ENCODE results near the gene GNRH2.

Gene GNRH2

DNA sequence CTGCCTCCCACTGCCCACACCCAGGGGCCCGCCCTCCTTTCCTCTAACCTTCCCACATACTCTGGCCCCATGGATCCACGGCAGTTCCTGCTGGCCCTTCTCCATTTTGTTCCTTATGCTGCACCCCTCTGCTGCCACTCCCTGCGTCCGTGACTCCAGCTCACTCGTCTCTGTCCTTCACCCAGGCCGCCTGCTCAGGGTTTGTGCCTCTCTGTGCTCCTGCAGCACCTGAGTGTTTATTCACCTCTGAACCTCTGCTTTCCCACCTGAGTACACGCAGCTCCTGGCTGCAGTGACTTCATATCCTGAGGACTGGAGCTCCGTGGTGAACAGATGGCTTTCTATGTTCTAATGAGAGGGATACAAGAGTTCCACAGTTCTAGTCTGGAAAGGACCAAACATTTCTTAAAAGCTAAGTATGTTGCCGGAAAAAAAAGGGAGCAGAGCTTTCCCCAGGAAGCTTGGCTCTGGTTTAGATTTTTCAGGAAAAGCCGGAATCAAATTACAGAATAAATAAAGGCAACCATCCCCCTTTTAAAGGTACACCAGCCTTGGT lies 1.5 kb upstream of the GNRH2 start:
- in situ Hi-C loops (cut with MboI; ENCODE audit: low pct_unique_long_range_greater_than_20kb, low sequenced_read_pairs, unreplicated experiment) = no loop called here
- no peak for DNase-seq (ENCODE audit: low spot score)
- TF ChIP-seq, protein P1, sequence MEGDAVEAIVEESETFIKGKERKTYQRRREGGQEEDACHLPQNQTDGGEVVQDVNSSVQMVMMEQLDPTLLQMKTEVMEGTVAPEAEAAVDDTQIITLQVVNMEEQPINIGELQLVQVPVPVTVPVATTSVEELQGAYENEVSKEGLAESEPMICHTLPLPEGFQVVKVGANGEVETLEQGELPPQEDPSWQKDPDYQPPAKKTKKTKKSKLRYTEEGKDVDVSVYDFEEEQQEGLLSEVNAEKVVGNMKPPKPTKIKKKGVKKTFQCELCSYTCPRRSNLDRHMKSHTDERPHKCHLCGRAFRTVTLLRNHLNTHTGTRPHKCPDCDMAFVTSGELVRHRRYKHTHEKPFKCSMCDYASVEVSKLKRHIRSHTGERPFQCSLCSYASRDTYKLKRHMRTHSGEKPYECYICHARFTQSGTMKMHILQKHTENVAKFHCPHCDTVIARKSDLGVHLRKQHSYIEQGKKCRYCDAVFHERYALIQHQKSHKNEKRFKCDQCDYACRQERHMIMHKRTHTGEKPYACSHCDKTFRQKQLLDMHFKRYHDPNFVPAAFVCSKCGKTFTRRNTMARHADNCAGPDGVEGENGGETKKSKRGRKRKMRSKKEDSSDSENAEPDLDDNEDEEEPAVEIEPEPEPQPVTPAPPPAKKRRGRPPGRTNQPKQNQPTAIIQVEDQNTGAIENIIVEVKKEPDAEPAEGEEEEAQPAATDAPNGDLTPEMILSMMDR (IDR thresholded peaks at IDR 0.05; ENCODE audit: extremely low read depth, insufficient read depth, missing control alignments) = no peak

- in situ Hi-C loops (cut with MboI; ENCODE audit: low pct_unique_long_range_greater_than_20kb, low sequenced_read_pairs, unreplicated experiment) = no loop called here
- DNase-seq (ENCODE audit: low spot score) = no peak
- TF ChIP-seq, protein P1 (IDR thresholded peaks at IDR 0.05; ENCODE audit: extremely low read depth, insufficient read depth, missing control alignments) = no peak
These were observed 797 bp upstream of the GNRH2 start for GRCh38 chr20:3042625-3043024.

DNA sequence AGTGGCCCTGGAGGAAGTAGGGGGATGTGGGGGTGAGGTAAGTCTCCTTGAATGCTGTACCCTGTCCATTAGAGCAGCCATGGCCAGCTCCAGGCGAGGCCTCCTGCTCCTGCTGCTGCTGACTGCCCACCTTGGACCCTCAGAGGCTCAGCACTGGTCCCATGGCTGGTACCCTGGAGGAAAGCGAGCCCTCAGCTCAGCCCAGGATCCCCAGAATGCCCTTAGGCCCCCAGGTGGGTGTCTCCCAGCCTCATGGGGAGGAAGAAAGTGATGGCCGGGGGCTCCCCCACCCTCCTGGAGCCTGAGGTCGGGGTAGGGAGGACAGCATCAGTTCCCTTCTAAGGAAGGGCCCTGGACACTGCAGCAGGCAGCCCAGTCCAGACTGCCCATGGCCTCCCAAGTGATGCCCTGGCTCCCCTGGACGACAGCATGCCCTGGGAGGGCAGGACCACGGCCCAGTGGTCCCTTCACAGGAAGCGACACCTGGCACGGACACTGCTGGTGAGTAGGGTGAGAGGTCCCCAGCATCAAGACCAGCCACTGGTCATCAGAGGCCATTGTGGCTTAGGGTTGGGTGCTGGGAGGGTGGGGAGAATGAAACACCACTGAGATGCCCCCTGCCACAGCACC lies 1.0 kb downstream of the GNRH2 start:
- no peak for DNase-seq (ENCODE audit: low spot score)
- TF ChIP-seq, protein P1 (IDR thresholded peaks at IDR 0.05; ENCODE audit: extremely low read depth, insufficient read depth, missing control alignments) = no peak
- in situ Hi-C loops (cut with MboI; ENCODE audit: low pct_unique_long_range_greater_than_20kb, low sequenced_read_pairs, unreplicated experiment) = no loop called here

DNA sequence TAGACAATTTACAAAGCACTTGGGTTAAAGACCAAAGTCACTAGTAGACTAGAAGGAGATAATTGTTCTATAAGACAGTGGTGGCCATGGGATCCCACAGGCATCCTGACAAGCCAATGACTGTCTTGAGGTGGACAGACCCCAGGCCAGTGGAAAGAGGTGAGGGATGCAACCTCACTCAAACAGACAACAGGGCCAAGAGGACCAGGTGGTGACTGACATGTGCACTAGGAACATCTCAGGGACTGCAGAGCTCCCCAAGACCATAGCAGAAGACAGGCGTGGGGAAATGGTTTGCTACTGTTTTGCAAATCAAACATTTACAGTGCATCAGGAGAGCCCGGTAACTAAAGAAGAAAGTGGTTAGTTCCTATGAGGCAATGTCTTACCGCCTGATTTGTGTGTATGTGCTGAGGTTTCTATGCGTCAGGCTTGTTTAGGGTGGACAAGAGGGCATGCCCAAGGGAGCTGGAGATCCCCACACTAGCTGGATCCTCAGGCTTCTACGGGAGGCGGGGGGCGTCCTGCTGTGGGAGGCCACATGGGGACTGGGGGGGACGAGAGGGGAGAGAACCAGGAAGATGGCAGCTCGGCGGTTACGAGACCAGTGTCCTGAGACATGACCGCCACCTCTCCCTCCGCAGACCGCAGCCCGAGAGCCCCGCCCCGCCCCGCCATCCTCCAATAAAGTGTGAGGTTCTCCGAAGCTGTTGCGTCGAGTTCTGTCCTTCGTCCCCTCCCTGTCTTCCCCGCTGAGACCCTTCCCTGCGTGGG lies 1.8 kb downstream of the GNRH2 start:
- peak; percentile 88 for DNase-seq (ENCODE audit: low spot score)
- TF ChIP-seq, protein P1 (IDR thresholded peaks at IDR 0.05; ENCODE audit: extremely low read depth, insufficient read depth, missing control alignments) = no peak
- in situ Hi-C loops (cut with MboI; ENCODE audit: low pct_unique_long_range_greater_than_20kb, low sequenced_read_pairs, unreplicated experiment) = no loop called here

- TF ChIP-seq, protein P1 (IDR thresholded peaks at IDR 0.05; ENCODE audit: extremely low read depth, insufficient read depth, missing control alignments) = no peak
- in situ Hi-C loops (cut with MboI; ENCODE audit: low pct_unique_long_range_greater_than_20kb, low sequenced_read_pairs, unreplicated experiment) = no loop called here
- DNase-seq (ENCODE audit: low spot score) = peak; percentile 97
These were observed 2.6 kb downstream of the GNRH2 start, which contains the start of gene MRPS26 for GRCh38 chr20:3045816-3046676. Gene MRPS26 (plus strand): TSS chr20:3046052. CDS start chr20:3046069, 17 bp downstream.

Measured in GM13977 (cell line).